ENCODE results near the gene BCAS3. TPM values are rescaled to one million over a fixed set of nuclear protein-coding genes. Genes with fewer than 3 reads are reported as not detected.

BCAS3 gene
- total RNA-seq, 4 donors from 2014 or later, result 41.0 to 81.4 (median 45.6) TPM

DNA sequence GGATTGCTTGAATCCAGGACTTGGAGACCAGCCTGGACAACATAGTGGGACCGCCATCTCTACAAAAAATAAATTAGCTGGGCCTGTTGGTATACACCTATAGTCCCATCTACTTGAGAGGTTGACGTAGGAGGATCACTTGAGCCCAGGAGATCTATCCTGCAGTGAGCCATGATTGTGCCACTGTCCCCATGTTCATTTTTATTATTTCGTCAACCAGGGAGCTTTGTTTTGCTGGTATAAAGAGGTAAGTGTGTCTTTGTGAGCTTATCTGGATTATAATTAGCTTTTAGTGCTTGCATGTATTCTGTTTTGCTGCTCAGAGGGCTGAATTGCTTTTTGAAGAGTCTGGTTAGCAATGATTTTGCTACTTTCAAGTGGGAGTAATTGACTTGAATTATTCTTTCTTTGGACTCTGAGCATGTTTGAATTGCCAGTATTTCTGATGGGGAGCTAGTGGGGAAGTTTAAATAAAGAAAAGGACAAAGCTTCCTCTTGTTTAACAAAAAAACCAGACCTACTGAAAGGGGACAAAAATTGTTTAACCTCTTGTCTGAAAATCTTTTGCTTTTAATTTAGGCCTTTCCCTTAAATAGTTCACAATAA is 31.6 kb upstream of the BCAS3 start:
- TF ChIP-seq POLR2AphosphoS5 (IDR thresholded peaks at IDR 0.05) (no peak), EP300 (IDR thresholded peaks at IDR 0.05) (no peak), POLR2A (IDR thresholded peaks at IDR 0.05) (no peak)
- TF ChIP-seq, protein P1, sequence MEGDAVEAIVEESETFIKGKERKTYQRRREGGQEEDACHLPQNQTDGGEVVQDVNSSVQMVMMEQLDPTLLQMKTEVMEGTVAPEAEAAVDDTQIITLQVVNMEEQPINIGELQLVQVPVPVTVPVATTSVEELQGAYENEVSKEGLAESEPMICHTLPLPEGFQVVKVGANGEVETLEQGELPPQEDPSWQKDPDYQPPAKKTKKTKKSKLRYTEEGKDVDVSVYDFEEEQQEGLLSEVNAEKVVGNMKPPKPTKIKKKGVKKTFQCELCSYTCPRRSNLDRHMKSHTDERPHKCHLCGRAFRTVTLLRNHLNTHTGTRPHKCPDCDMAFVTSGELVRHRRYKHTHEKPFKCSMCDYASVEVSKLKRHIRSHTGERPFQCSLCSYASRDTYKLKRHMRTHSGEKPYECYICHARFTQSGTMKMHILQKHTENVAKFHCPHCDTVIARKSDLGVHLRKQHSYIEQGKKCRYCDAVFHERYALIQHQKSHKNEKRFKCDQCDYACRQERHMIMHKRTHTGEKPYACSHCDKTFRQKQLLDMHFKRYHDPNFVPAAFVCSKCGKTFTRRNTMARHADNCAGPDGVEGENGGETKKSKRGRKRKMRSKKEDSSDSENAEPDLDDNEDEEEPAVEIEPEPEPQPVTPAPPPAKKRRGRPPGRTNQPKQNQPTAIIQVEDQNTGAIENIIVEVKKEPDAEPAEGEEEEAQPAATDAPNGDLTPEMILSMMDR (IDR thresholded peaks at IDR 0.05), result no peak
- Histone ChIP-seq H3K27me3 (no peaks in the 10 kb centered on the region), H3K9me3 (no peaks in the 10 kb centered on the region), H3K27ac (no peak overlapping the region), H3K4me1 (peaks cover 8% of the 10 kb centered on the region), H3K4me3 (no peak overlapping the region), H3K36me3 (peaks cover 31% of the 10 kb centered on the region)
- no peak for DNase-seq (ENCODE audit: low spot score in 2 of 2)
- WGBS, result 95% methylated on average over 3 of the region's 3 CpGs

DNA sequence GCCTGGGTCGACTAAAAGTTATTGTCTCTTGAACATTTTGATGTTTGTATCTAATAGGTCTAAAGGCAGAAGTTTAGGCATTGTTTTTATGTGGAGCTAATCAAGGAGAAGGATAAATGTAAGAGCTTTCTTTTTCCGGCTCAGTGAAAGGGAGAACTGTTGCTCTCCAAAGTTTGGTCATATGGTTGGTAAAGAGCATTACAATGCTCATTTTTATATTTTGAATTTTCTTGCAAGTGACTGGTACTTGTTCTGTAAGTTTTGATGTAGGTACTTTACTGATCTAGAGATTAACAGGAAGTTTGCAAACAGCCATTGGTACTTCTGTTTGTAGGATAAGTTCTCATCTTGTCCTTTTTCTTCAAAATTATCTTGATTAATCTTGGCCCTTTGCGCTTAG is 30.9 kb upstream of the BCAS3 start:
- Histone ChIP-seq H3K4me1 (peaks cover 7% of the 10 kb centered on the region), H3K4me3 (no peak overlapping the region), H3K36me3 (peaks cover 37% of the 10 kb centered on the region), H3K9me3 (no peaks in the 10 kb centered on the region), H3K27ac (no peak overlapping the region), H3K27me3 (no peaks in the 10 kb centered on the region)
- no peak for TF ChIP-seq EP300 (IDR thresholded peaks at IDR 0.05)
- TF ChIP-seq POLR2AphosphoS5 (IDR thresholded peaks at IDR 0.05), result no peak
- no peak for TF ChIP-seq POLR2A (IDR thresholded peaks at IDR 0.05)
- TF ChIP-seq, protein P1 (IDR thresholded peaks at IDR 0.05), result no peak
- 86% methylated on average over 3 of the region's 3 CpGs for WGBS
- no peak for DNase-seq (ENCODE audit: low spot score in 2 of 2)

DNA sequence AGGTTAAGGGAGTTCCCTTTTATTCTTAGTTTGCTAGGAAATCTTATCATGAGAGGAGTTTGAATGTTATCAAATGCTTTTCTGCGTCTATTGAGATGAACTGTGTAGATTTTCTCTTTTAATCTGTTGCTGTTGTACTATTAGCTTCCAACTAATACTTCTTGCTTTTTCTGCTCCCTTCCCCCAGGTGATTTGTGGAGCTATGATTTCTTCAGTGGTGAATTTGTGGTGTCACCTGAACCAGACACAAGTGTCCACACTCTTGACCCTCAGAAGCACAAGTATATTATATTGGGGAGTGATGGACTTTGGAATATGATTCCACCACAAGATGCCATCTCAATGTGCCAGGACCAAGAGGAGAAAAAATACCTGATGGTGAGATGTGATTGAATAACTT is 29.9 kb upstream of the BCAS3 start:
- Histone ChIP-seq H3K27ac (no peak overlapping the region), H3K4me1 (peaks cover 3% of the 10 kb centered on the region), H3K9me3 (no peaks in the 10 kb centered on the region), H3K36me3 (peaks cover 37% of the 10 kb centered on the region), H3K4me3 (no peak overlapping the region), H3K27me3 (no peaks in the 10 kb centered on the region)
- 95% methylated on average over 1 of the region's 1 CpG for WGBS
- TF ChIP-seq EP300 (IDR thresholded peaks at IDR 0.05) (no peak), POLR2AphosphoS5 (IDR thresholded peaks at IDR 0.05) (no peak), POLR2A (IDR thresholded peaks at IDR 0.05) (no peak)
- TF ChIP-seq, protein P1 (IDR thresholded peaks at IDR 0.05), result no peak
- DNase-seq (ENCODE audit: low spot score in 2 of 2), result no peak

DNA sequence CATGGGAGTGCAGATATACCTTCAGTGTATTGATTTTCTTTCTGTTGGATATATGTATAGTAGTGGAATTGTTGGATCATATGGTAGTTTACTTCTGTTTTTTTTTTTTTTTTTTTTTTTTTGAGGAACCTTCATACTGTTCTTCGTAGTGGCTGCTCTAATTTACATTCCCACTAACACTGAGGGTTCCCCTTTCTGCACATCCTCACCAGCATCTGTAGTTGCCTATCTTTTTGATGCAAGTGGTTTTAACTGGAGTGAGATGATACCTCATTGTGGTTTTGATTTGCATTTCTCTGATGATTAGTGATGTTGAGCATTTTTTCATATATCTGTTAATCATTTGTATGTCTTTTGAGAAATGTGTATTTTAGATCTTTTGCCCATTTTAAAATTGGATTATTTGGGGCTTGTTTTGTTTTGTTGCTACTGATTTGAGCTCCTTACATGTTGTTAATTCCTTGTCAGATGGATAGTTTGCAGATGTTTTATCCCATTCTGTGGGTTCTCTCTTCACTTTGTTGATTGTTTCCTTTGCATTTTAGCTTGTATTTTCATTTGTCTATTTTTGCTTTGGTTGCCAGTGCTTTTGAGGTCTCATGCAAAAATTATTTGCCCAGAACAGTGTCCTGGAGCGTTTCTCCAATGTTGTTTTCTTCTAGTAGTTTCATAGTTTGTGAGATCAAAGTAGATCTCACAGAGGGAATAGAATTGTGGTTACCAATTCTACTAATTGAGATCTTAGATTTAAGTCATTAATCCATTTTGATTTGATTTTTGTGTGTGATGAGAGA is 25.0 kb upstream of the BCAS3 start:
- Histone ChIP-seq H3K27ac (no peak overlapping the region), H3K9me3 (no peaks in the 10 kb centered on the region), H3K36me3 (peaks cover 47% of the 10 kb centered on the region), H3K4me1 (no peaks in the 10 kb centered on the region), H3K4me3 (no peak overlapping the region), H3K27me3 (no peaks in the 10 kb centered on the region)
- no peak for DNase-seq (ENCODE audit: low spot score in 2 of 2)
- TF ChIP-seq EP300 (IDR thresholded peaks at IDR 0.05), result no peak
- 85% methylated on average over 2 of the region's 2 CpGs for WGBS

DNA sequence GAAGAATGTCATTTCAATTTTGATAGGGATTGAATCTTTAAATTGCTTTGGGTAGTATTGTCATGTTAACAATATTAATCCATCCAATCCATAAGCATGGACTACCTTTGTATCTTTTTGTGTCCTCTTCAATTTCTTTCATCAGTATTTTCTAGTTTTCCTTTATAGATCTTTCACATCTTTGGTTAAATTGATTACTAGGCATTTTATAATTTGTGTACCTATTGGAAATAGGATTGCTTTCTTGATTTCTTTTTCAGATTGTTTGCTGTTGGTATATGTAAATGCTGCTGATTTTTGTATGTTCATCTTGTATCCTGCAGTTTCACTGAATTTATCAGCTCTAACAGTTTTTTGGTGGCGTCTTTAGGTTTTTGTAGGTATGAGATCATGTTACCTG is 24.1 kb upstream of the BCAS3 start:
- WGBS, result 91% methylated on average over 1 of the region's 1 CpG
- Histone ChIP-seq H3K27ac (no peak overlapping the region), H3K4me3 (no peak overlapping the region), H3K36me3 (peaks cover 47% of the 10 kb centered on the region), H3K9me3 (no peaks in the 10 kb centered on the region), H3K27me3 (no peaks in the 10 kb centered on the region), H3K4me1 (no peaks in the 10 kb centered on the region)
- no peak for TF ChIP-seq POLR2A (IDR thresholded peaks at IDR 0.05)
- TF ChIP-seq, protein P1 (IDR thresholded peaks at IDR 0.05), result no peak
- no peak for TF ChIP-seq EP300 (IDR thresholded peaks at IDR 0.05)
- TF ChIP-seq POLR2AphosphoS5 (IDR thresholded peaks at IDR 0.05), result no peak
- DNase-seq (ENCODE audit: low spot score in 2 of 2), result no peak
